ENCODE data around the gene OAF. TPM values are rescaled to one million over a fixed set of nuclear protein-coding genes. Genes with fewer than 3 reads are reported as not detected.

Gene OAF
- total RNA-seq, 4 donors from 2014 or later, result 29.2 to 90.1 (median 44.6) TPM

DNA sequence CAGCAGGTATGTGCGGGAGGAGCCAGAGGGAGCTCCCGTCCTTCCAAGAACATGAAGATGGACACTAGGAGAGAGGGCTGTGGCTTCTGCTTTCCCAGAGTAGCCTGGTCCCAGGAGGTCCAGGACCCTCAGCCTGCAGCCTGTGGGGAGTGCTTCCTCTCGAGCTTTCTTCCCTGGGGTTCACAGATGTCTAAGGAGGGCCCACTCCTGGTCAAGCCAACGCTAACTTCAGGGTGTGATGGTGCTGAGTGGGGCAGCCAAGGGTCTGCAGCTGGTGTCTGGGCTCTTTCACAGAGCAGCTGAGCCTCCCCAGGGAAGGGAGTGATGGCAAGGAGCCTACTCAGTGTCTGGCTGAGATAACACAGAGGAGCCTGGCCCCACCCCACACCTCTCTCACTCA, 32.4 kb downstream of the OAF start:
- Histone ChIP-seq H3K27me3 (peaks cover 0 to 12% of the 10 kb centered on the region in 2 donors), H3K4me3 (no peak overlapping the region)
- intact Hi-C loops (cut with DNase I; ENCODE audit: low total_unique reads), result no loop called here

GRCh38 chr11:120244476-120245365, 33.9 kb downstream of the OAF start:
- no peak overlapping the region for H3K4me3 ChIP-seq
- intact Hi-C loops (cut with DNase I; ENCODE audit: low total_unique reads), result no loop called here
- H3K4me1 ChIP-seq, result peaks cover 0 to 4% of the 10 kb centered on the region in 2 donors
- H3K27ac ChIP-seq, result no peak overlapping the region
- TF ChIP-seq POLR2A (IDR thresholded peaks at IDR 0.05) (no peak), CTCF (IDR thresholded peaks at IDR 0.05) (no peak)
- DNase-seq, result no peak
- no peaks in the 10 kb centered on the region for H3K36me3 ChIP-seq
- H3K27me3 ChIP-seq, result peaks cover 0 to 12% of the 10 kb centered on the region in 2 donors
- no peaks in the 10 kb centered on the region for H3K9me3 ChIP-seq

More for the DNA sequence above, 32.4 kb downstream of the OAF start:
- H3K4me1 ChIP-seq, result peaks cover 0 to 4% of the 10 kb centered on the region in 2 donors
- H3K36me3 ChIP-seq, result no peaks in the 10 kb centered on the region
- H3K27ac ChIP-seq, result no peak overlapping the region
- no peak for TF ChIP-seq CTCF (IDR thresholded peaks at IDR 0.05)
- no peak for TF ChIP-seq POLR2A (IDR thresholded peaks at IDR 0.05)
- no peak for DNase-seq
- H3K9me3 ChIP-seq, result no peaks in the 10 kb centered on the region

DNA sequence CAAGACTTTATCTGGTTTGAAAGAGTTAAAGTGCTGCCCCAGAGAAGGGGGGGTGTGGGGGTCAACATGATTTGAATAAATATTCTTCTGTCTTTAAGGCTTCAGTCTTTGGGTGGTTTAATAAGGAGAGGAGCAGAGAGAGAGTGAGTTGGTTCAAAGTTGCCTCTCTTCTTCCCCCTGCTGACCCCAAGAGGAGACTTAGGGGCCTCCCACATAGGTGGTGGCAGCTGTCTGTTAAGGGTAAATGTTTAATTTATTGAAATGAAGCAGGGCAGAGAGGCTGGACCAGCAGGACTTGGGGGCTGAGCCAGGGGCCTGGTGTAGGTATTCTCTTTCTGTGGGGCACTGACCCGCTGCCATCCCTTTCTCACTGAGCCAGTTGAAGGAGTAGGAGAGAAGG, 34.6 kb downstream of the OAF start:
- Histone ChIP-seq H3K27me3 (peaks cover 0 to 9% of the 10 kb centered on the region in 2 donors), H3K27ac (no peak overlapping the region), H3K4me3 (no peak overlapping the region), H3K9me3 (no peaks in the 10 kb centered on the region), H3K4me1 (no peaks in the 10 kb centered on the region), H3K36me3 (no peaks in the 10 kb centered on the region)
- no peak for TF ChIP-seq POLR2A (IDR thresholded peaks at IDR 0.05)
- no peak for TF ChIP-seq CTCF (IDR thresholded peaks at IDR 0.05)
- DNase-seq, result no peak
- intact Hi-C loops (cut with DNase I; ENCODE audit: low total_unique reads), result no loop called here

DNA sequence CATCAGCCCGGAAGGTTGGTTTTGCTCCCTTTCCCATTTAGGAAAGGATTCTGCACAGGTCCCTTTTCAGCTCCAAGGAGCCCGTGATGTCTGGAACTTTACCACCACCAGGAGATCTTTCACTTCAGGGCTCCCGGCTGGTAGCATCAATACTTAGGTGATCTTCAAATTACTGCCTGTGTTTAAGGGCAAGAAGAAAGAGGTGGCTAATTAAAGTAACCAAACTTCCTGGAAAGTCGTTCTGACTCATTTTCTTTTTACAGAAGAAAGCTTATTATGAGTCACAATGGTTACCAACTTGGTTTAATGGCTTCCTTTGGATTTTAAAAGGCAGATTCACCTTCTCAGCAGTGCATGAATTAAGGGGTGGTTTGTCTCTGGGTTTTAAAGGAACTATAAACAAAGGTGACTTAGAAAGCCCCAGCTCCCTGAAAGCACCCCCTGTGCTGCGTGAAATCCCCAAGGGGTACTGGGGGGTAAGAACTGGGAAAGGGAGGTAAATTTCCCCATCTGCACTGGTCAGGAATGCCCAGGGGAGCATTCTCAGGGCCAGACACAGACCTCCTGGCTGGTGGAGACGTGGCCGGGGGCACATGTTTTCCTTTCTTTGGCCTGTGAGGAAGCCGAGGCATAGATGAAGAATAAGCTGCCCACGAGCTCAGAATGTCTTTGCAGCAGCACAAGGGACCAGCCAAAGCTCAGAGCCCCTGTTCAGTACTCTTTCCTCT, 37.9 kb downstream of the OAF start:
- DNase-seq, result no peak
- intact Hi-C loops (cut with DNase I; ENCODE audit: low total_unique reads), result no loop called here
- TF ChIP-seq CTCF (IDR thresholded peaks at IDR 0.05) (no peak), POLR2A (IDR thresholded peaks at IDR 0.05) (no peak)
- Histone ChIP-seq H3K4me1 (no peaks in the 10 kb centered on the region), H3K9me3 (no peaks in the 10 kb centered on the region), H3K36me3 (no peaks in the 10 kb centered on the region), H3K4me3 (no peak overlapping the region), H3K27me3 (no peaks in the 10 kb centered on the region), H3K27ac (no peak overlapping the region)

Data from uterus (tissue), 4 donors.